A549 (cell line): Measurements from ENCODE around the gene PGBD5.

Experiments used
- BHLHE40 ChIP-seq: IDR thresholded peaks from 2 replicates; pipeline ENCODE4 v1.6.1; 2012; ENCODE audit warnings: low read depth, low read length, inconsistent platforms
- EP300 ChIP-seq, 2 experiments: fragments of >200 bp; sonication (Bioruptor Twin); formaldehyde crosslinking; IDR thresholded peaks; 2 replicates in 1 of 2; 3 replicates in 1 of 2; pipeline ENCODE4 v1.6.1; 2016 to 2017
- ESRRA ChIP-seq: fragments of 150-350 bp; IDR thresholded peaks from 2 replicates; pipeline ENCODE4 v1.6.1; 2014; ENCODE audit warnings: mild to moderate bottlenecking, low read length, borderline replicate concordance
- HMGXB4 ChIP-seq: fragments of 250-450 bp; sonication (Bioruptor Pico); IDR thresholded peaks from 2 replicates; pipeline ENCODE4 v1.5.0; 2021; ENCODE audit warnings: mild to moderate bottlenecking, moderate library complexity, borderline replicate concordance
- POLR2AphosphoS2 ChIP-seq: conservative IDR thresholded peaks from 2 replicates; pipeline ENCODE4 v1.6.1; 2012; ENCODE audit warnings: low read length, improper control_type of control experiment, inconsistent platforms
- RCOR1 ChIP-seq: fragments of 150-350 bp; IDR thresholded peaks from 2 replicates; pipeline ENCODE4 v1.6.1; 2014; ENCODE audit warnings: antibody characterized with exemption, low read length, low read depth
- RFX5 ChIP-seq: fragments of 450-650 bp; IDR thresholded peaks from 2 replicates; pipeline ENCODE4 v1.7.1; 2014; ENCODE audit warnings: antibody characterized with exemption, mild to moderate bottlenecking, moderate library complexity
- TF ChIP-seq, protein P1 (sequence below): fragments of 250-450 bp; sonication (Bioruptor Pico); IDR thresholded peaks from 2 replicates; pipeline ENCODE4 v1.5.0; 2020; ENCODE audit warnings: low read depth, mild to moderate bottlenecking, moderate library complexity
- TF ChIP-seq, protein P2 (sequence below): fragments of >200 bp; sonication (Bioruptor Twin); formaldehyde crosslinking; IDR thresholded peaks from 3 replicates; pipeline ENCODE4 v1.5.1; 2016

- TF ChIP-seq, protein P1, sequence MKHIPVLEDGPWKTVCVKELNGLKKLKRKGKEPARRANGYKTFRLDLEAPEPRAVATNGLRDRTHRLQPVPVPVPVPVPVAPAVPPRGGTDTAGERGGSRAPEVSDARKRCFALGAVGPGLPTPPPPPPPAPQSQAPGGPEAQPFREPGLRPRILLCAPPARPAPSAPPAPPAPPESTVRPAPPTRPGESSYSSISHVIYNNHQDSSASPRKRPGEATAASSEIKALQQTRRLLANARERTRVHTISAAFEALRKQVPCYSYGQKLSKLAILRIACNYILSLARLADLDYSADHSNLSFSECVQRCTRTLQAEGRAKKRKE (CRISPR knock-in tag), result no peak
- TF ChIP-seq RCOR1 (no peak), BHLHE40 (no peak), ESRRA (no peak), EP300 (IDR thresholded peaks at IDR 0.05) (no peak), RFX5 (no peak), POLR2AphosphoS2 (no peak), HMGXB4 (no peak)
- TF ChIP-seq, protein P2, sequence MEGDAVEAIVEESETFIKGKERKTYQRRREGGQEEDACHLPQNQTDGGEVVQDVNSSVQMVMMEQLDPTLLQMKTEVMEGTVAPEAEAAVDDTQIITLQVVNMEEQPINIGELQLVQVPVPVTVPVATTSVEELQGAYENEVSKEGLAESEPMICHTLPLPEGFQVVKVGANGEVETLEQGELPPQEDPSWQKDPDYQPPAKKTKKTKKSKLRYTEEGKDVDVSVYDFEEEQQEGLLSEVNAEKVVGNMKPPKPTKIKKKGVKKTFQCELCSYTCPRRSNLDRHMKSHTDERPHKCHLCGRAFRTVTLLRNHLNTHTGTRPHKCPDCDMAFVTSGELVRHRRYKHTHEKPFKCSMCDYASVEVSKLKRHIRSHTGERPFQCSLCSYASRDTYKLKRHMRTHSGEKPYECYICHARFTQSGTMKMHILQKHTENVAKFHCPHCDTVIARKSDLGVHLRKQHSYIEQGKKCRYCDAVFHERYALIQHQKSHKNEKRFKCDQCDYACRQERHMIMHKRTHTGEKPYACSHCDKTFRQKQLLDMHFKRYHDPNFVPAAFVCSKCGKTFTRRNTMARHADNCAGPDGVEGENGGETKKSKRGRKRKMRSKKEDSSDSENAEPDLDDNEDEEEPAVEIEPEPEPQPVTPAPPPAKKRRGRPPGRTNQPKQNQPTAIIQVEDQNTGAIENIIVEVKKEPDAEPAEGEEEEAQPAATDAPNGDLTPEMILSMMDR, result no peak
Observed at GRCh38 chr1:230307213-230307612, 118.9 kb downstream of the PGBD5 start.
